Measurements from ENCODE around the gene APOBEC4.

Gene APOBEC4

GRCh38 chr1:183674886-183675285 lies 21.8 kb upstream of the APOBEC4 start:
- DNase-seq (ENCODE audit: low read depth) = no peak

DNA sequence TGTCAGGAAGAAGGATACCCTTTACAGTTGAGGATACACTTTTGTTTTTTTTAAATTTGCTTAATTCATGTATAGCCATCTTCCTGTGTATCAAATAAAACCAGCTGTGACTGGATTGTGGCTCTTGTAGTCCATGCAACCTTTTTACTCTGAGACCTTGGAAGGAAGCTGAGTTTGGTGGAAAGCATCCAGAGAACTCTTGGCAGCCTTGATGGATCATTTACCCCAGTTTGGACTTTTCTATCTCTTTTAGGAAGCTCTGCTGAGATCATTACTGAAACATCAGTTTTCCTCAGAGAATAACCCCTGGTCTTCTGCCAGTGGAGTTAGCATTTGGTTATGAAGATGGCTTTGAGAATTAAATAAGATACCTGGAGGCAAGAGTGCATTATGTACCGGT lies 21.2 kb upstream of the APOBEC4 start:
- no peak for DNase-seq (ENCODE audit: low read depth)

DNA sequence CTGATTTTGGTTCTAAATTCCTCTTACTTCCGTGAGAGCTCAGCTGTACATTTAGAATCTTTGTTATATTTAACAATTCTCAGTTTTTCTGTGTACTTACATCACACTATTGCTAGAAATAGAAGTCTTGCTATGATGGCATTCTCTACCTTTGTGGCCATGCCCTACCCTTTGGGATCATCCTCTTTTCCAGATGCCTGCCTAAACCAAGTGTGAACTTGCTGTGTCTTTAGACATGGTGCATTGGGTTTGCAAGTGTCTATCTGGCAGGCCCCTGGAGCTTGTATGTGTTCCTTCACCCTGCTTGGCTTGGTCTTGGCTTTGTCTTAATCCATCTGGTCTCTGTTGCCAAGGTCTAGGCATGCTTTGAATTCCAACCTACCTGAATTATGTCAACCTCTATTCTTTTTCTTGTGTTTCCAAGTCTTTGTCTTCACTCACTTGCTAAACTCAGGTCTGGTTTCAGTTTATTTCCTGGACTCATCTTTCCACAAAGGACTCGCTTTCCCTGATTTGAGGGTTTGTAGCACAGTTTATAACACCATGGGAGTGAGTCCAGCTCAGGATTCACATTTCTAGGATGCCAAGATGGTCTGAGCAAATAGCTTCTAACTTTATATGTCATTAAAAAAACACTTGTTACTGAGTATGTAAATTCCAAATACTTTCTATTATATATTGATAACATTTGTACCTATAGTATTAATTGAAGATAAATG lies 20.6 kb upstream of the APOBEC4 start:
- DNase-seq (ENCODE audit: low read depth) = no peak

GRCh38 chr1:183670169-183670568 lies 17.1 kb upstream of the APOBEC4 start:
- no peak for DNase-seq (ENCODE audit: low read depth)

GRCh38 chr1:183656355-183656754 lies 3.2 kb upstream of the APOBEC4 start:
- DNase-seq (ENCODE audit: low read depth) = no peak

DNA sequence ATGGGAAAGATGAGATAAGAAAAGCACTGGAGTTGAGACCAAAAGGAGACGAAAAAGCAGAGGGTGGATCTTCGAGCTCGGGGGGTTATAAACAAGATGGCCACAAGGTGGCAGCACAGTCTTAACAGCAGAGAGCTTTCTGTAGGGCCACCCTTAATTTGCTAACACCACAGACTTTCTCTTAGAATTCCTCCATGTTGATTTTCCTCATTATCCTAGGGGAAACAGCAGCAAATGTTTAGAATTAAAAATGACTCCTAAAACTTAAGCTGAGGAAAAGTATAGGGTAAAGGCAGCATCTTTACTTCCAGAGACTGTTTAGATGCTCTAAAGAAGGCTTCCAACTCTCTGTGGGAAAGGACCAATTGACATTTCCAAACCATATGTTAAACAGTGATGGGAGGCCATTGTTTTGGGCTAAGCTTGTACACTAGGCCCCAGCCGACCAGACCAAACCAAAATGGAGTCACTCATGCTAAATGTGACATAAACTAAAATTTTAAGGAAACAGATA lies 2.5 kb upstream of the APOBEC4 start:
- DNase-seq (ENCODE audit: low read depth) = peak; percentile 60

GRCh38 chr1:183654706-183655105 lies 1.6 kb upstream of the APOBEC4 start:
- DNase-seq (ENCODE audit: low read depth) = no peak

GRCh38 chr1:183653876-183654451 lies 848 bp upstream of the APOBEC4 start:
- DNase-seq (ENCODE audit: low read depth) = no peak

GRCh38 chr1:183653462-183653794 lies 312 bp upstream of the APOBEC4 start:
- no peak for DNase-seq (ENCODE audit: low read depth)

DNA sequence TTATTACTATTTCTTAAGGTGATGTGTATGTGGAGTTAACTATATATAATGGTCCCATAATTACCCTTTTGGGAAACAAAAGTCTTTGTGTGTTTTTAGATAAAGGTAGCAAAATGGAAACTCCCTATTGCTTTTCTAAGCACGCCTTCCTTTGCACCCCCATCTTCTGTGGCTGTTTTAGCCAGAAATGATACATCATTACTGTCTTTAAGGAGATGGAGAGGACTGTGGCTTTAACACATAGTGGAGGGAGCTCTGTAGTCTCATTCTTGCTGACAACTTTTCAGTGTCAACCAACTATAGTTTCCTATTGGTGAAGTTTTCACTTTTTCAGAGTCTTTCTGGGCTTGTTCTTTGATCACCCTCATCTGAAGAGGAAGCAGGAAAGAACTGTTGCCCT lies 1.0 kb downstream of the APOBEC4 start:
- DNase-seq (ENCODE audit: low read depth) = no peak

DNA sequence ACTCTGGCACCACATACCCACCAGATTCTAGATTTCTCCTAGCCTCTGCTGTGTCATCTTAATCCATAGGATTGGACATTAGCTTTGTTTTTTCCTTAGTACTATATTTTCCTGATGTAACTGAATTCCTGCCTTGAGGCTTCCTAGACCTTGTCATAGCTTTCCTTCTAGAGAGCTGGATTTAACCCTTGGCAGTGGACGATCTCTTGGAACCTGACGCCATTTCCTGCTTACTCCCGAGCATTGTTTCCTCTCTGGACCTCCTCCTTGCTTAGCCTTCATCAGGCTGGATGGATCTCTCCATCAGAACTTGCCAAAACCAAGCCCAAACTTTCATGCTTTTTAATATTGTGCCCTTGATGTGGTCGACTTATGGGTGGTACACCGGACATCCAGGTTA lies 1.5 kb downstream of the APOBEC4 start:
- DNase-seq (ENCODE audit: low read depth) = no peak

DNA sequence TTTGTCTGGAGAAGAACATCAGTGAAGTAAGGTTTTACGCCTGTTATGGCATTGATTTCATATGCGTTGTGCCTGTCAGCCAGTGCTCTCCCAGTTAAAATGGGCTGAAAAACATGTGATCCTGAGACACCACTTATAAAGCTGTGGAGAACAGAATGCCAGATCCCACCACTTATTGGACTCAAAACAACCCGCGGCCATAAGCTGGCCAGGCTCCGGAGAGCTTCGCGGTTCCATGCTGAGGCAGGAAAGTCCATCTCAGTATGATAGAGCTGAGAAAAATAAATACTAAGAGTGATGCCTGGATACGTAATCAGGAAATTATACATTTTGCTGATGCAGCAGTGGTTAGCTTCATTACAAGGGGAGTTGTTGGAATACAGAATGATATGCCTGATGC lies 5.1 kb downstream of the APOBEC4 start:
- no peak for DNase-seq (ENCODE audit: low read depth)

DNA sequence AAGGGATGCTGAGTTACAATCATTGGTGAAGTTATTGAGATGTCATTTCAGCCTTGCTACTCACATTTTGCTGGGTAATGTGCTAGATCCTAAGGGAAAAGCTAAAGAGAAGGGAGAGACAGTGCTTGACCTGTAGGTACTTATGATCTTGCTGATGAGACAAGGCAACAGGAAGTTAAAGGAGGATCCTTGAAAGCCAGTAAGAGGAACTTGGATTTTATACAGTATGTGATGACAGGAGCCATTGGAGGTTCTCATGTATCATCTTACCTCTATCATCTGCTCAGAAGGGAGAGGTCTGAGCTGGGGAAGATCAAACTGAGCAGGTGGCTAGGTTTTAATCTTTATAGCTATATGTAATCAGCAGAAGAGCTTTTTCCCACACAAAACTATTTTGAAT lies 6.3 kb downstream of the APOBEC4 start:
- DNase-seq (ENCODE audit: low read depth) = no peak

GRCh38 chr1:183645531-183645930 lies 7.6 kb downstream of the APOBEC4 start:
- no peak for DNase-seq (ENCODE audit: low read depth)

GRCh38 chr1:183642166-183642565 lies 10.9 kb downstream of the APOBEC4 start:
- DNase-seq (ENCODE audit: low read depth) = no peak

GRCh38 chr1:183640193-183640592 lies 12.9 kb downstream of the APOBEC4 start:
- DNase-seq (ENCODE audit: low read depth) = no peak

DNA sequence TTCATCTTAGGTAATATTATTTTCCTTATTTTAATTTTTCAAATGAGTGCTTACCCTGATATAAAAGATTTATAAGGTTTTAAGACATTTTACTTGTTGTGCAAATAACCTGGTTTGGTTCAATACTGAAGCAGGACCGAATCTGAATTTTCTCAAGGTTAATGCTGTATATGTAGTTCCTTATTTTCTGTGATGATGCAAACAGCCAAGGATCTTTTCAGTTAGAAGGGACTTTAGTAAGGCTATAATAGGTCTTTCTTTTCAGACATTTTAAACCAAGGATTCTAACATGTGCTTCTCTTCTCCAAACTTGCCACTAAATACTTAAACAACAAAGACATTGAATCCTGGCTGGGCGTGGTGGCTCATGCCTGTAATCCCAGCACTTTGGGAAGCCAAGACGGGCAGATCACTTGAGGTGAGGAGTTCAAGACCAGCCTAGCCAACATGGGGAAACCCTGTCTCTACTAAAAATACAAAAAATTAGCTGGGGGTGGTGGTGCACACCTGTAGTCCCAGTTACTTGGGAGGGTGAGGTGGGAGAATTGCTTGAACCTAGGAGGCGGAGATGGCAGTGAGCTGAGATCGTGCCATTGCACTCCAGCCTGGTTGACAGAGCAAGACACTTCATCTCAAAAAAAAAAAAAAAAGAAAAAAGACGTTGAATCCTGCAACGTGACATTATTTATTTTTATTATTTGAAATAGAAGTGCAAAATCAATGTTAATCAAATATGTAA lies 14.3 kb downstream of the APOBEC4 start:
- DNase-seq (ENCODE audit: low read depth) = no peak

DNA sequence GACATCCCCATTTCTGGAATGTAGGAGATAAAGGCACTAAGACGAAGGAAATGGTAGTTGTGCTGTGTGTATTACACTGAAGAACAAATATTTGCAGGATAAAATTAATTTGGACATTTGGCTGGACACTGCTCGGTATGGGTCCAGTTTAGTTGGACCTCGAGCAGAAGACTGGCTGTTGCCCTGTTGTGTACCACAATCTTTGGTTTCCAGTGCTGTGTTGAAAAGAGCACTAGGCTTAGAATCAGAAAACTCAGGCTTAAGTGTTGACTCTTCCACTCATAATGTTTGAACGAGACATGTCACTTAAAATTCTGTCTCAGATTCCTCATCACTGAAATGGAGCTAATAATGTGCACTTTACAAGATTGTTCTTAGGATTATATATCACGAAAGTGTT lies 16.3 kb downstream of the APOBEC4 start:
- DNase-seq (ENCODE audit: low read depth) = no peak

DNA sequence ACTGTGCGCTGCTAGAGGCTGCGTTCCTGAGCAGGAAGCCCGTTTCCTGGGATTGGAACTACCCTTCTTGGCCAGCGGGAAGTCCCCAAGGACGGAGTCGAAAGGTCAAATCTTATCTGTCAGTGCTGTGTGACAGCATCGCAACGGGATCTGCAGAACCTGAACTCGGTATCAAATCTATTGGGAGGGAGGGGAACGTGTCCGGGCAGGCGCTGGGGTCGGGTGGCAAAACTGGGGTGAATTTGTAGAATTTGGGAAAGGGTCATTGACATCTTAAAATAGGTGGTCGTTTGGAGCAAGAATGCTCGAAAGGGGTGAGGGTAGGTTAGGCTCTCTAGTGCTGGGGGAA lies 16.8 kb downstream of the APOBEC4 start:
- no peak for DNase-seq (ENCODE audit: low read depth)

GRCh38 chr1:183635606-183636333 lies 17.3 kb downstream of the APOBEC4 start, which contains the start of gene ARPC5:
ARPC5 (minus strand) TSS chr1:183635783; CDS start chr1:183635659, 124 bp downstream.
- peak; percentile 95 for DNase-seq (ENCODE audit: low read depth)

DNA sequence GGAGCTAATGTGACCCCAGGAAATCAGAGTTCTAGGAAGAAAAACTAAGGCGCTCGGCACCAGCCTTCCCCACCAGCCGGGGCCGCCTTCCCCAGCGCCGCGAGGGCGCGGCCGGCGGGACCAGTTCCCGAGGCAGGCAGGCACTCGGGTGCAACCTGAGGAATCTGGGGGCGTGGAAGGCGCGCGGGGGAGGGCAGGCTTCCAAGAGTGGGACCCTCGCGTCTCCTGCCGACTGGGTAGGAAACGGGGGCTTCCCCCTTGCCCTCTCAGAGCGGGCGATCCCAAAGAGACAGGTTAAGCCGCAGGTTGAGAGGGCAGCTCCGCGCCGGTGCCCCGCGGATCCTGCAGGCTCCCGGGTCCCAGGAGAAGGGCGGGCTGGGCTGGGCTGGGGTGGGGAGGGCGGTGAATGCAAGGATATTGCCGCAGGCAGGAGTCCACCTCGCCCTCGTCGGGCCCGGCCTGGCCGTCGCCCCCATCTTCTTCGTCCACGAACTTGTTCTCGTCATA lies 18.0 kb downstream of the APOBEC4 start:
- no peak for DNase-seq (ENCODE audit: low read depth)

DNA sequence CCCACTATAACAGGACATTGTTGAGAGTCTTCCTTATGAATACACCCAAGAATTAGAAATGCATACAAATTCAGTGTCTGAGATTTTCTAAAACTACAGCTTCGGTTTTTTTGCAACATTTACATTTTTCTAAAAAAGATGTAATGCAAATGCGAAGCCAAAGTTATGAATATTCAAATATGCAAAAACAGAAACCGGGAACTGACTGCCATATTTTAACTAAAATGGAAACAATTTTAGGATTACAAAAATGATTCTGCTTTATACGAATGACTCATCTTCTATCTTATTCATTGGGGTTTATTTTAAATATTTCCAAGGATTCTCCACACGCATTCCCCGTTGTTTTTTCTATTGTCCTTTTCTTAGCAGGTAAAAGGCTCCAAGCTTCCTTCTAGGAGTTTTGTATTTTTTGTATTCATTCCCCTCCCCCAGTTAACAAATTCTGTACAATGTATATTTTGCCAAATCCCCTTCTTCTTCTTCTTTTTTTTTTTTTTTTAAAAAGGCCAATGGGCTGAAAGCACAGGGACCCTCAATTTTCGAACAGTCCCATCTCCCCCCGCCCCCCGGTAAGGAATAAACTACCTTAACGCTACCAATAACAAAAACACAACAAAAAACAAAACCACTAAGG lies 18.6 kb downstream of the APOBEC4 start:
- no peak for DNase-seq (ENCODE audit: low read depth)
